Panc1 (cell line): Measurements from ENCODE around the gene APRT. TPM values are rescaled to one million over a fixed set of nuclear protein-coding genes. Genes with fewer than 3 reads are reported as not detected.

Source experiments
- ATAC-seq: fragments of 200-7000 bp; cut with Tn5 transposase; 2 replicates; pipeline ENCODE4 v1.9.1; 2020; ENCODE audit warnings: mild to moderate bottlenecking, moderate library complexity
- BruUV-seq: library from RNA; stranded (reverse); fragments of 400-500 nt; replicated peaks from 2 replicates; lab custom pipeline; 2021; lab: Mats Ljungman, UMichigan
- CTCF ChIA-PET: fragments of 300-600 bp; sonication (Branson Sonifier 250); formaldehyde crosslinking; loops from one replicate; lab custom pipeline; 2022; ENCODE audit warnings: antibody characterized with exemption; lab: Charles Lee
- POLR2A ChIA-PET: fragments of 300-600 bp; sonication (Branson Sonifier 250); formaldehyde crosslinking; loops from one replicate; lab custom pipeline; 2022; ENCODE audit warnings: antibody characterized with exemption; lab: Charles Lee
- DNase-seq: peaks from one replicate; pipeline ENCODE4 v3.0.0-alpha.2; 2010; ENCODE audit warnings: low read depth, low spot score
- H3K27ac ChIP-seq: 2 replicates; pipeline ENCODE4 v1.5.1; 2011; ENCODE audit warnings: mild to moderate bottlenecking, low read length, inconsistent platforms
- H3K27me3 ChIP-seq: fragments of 200-500 bp; sonication (Bioruptor generic); 2 replicates; pipeline ENCODE4 v1.6.0; 2014; ENCODE audit warnings: low read length, inconsistent platforms; ENCODE audit not compliant: control insufficient read depth, insufficient read depth
- H3K36me3 ChIP-seq: fragments of 200-500 bp; sonication (Bioruptor generic); 2 replicates; pipeline ENCODE4 v1.5.1; 2014; ENCODE audit warnings: inconsistent platforms, mild to moderate bottlenecking, low read length, moderate library complexity; ENCODE audit not compliant: control insufficient read depth, insufficient read depth
- H3K4me1 ChIP-seq: 2 replicates; pipeline ENCODE4 v1.5.1; 2011; ENCODE audit warnings: inconsistent platforms, mild to moderate bottlenecking, low read length, moderate library complexity; ENCODE audit not compliant: control insufficient read depth, insufficient read depth
- H3K4me3 ChIP-seq, 2 experiments: 2 replicates each; pipeline ENCODE4 v1.5.1; 2011 to 2012; ENCODE audit warnings: low read depth in 2 of 2, low read length in 2 of 2, mild to moderate bottlenecking in 2 of 2, inconsistent platforms in 1 of 2, moderate library complexity in 1 of 2
- H3K9me3 ChIP-seq: fragments of 200-500 bp; sonication (Bioruptor generic); 2 replicates; pipeline ENCODE4 v1.5.1; 2014; ENCODE audit warnings: low read depth, mild to moderate bottlenecking, inconsistent platforms, low read length, moderate library complexity; ENCODE audit not compliant: control insufficient read depth, insufficient read depth
- POLR2AphosphoS5 ChIP-seq: IDR thresholded peaks from 2 replicates; pipeline ENCODE4 v1.6.1; 2012; ENCODE audit warnings: mild to moderate bottlenecking, low read depth, low read length, moderate library complexity
- SIN3A ChIP-seq: IDR thresholded peaks from 2 replicates; pipeline ENCODE4 v1.6.1; 2012; ENCODE audit warnings: low read depth, mild to moderate bottlenecking, low read length, moderate library complexity, borderline replicate concordance; ENCODE audit not compliant: insufficient read depth
- TCF7L2 ChIP-seq: IDR thresholded peaks from 2 replicates; pipeline ENCODE4 v1.6.1; 2011; ENCODE audit warnings: mild to moderate bottlenecking, low read depth, low read length, inconsistent platforms
- in situ Hi-C: cut with HindIII; loops from 2 replicates; pipeline ENCODE4 v1.10.0; 2016; ENCODE audit warnings: low sequenced_read_pairs, low pct_unique_long_range_greater_than_20kb
- intact Hi-C: fragments of 100-400 bp; cut with micrococcal nuclease; formaldehyde crosslinking; loops from one replicate; pipeline ENCODE4 v1.10.0; 2022; ENCODE audit not compliant: unreplicated experiment
- total RNA-seq: library from RNA; stranded (reverse); gene quantifications from one replicate; pipeline ENCODE4 v1.2.1, GENCODE V29; 2021; ENCODE audit not compliant: unreplicated experiment
- TF ChIP-seq, protein P1 (sequence below), 2 experiments: IDR thresholded peaks; 2 replicates each; pipeline ENCODE4 v1.6.1; 2011 to 2012; ENCODE audit warnings: low read depth in 2 of 2, control low read depth in 1 of 2, low read length in 1 of 2, mild to moderate bottlenecking in 1 of 2, moderate library complexity in 1 of 2; ENCODE audit not compliant: insufficient read depth in 1 of 2
- TF ChIP-seq, protein P2 (sequence below): fragments of 450-650 bp; IDR thresholded peaks from 2 replicates; pipeline ENCODE4 v1.5.1; 2017; ENCODE audit warnings: mild to moderate bottlenecking

The APRT gene
- total RNA-seq, 1 experiment from 2014 or later = 231 TPM

DNA sequence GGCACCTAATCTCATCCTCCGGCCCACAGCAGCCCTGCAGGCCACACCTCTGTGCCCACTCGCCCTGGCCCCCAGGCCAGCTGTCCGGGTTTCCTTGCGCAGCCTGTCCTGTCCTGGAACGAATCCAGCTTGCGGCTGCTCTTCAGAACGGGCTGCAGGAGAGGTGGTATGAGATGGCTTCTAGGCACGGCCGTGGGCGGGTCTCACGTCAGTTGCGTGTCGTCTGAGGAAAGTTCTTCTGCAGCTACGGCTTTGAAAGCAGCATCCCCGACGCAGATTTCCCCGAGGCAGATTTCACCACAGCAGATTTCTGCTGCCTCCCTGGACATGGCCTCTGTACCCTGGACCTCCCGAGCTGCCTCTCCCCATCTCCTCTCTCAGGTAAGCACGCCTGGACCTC lies 26.8 kb upstream of the APRT start:
- BruUV-seq = no TSS peak
- ATAC-seq = no peak
- H3K27ac ChIP-seq = no peak overlapping the region
- DNase-seq = no peak
- TF ChIP-seq POLR2AphosphoS5 = no peak
- TF ChIP-seq, protein P1, sequence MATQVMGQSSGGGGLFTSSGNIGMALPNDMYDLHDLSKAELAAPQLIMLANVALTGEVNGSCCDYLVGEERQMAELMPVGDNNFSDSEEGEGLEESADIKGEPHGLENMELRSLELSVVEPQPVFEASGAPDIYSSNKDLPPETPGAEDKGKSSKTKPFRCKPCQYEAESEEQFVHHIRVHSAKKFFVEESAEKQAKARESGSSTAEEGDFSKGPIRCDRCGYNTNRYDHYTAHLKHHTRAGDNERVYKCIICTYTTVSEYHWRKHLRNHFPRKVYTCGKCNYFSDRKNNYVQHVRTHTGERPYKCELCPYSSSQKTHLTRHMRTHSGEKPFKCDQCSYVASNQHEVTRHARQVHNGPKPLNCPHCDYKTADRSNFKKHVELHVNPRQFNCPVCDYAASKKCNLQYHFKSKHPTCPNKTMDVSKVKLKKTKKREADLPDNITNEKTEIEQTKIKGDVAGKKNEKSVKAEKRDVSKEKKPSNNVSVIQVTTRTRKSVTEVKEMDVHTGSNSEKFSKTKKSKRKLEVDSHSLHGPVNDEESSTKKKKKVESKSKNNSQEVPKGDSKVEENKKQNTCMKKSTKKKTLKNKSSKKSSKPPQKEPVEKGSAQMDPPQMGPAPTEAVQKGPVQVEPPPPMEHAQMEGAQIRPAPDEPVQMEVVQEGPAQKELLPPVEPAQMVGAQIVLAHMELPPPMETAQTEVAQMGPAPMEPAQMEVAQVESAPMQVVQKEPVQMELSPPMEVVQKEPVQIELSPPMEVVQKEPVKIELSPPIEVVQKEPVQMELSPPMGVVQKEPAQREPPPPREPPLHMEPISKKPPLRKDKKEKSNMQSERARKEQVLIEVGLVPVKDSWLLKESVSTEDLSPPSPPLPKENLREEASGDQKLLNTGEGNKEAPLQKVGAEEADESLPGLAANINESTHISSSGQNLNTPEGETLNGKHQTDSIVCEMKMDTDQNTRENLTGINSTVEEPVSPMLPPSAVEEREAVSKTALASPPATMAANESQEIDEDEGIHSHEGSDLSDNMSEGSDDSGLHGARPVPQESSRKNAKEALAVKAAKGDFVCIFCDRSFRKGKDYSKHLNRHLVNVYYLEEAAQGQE (IDR thresholded peaks at IDR 0.05; ENCODE audit: insufficient read depth in 1 of 2, low read depth in 2 of 2, low read length in 1 of 2) = no peak
- TF ChIP-seq, protein P2, sequence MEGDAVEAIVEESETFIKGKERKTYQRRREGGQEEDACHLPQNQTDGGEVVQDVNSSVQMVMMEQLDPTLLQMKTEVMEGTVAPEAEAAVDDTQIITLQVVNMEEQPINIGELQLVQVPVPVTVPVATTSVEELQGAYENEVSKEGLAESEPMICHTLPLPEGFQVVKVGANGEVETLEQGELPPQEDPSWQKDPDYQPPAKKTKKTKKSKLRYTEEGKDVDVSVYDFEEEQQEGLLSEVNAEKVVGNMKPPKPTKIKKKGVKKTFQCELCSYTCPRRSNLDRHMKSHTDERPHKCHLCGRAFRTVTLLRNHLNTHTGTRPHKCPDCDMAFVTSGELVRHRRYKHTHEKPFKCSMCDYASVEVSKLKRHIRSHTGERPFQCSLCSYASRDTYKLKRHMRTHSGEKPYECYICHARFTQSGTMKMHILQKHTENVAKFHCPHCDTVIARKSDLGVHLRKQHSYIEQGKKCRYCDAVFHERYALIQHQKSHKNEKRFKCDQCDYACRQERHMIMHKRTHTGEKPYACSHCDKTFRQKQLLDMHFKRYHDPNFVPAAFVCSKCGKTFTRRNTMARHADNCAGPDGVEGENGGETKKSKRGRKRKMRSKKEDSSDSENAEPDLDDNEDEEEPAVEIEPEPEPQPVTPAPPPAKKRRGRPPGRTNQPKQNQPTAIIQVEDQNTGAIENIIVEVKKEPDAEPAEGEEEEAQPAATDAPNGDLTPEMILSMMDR = no peak
- no peak for TF ChIP-seq SIN3A
- TF ChIP-seq TCF7L2 = no peak
- CTCF ChIA-PET = no interaction called here
- H3K36me3 ChIP-seq = peaks cover 2% of the 10 kb centered on the region; the same call in 1 of the 2 replicates
- H3K9me3 ChIP-seq = no peaks in the 10 kb centered on the region
- in situ Hi-C loops = no loop called here
- no peaks in the 10 kb centered on the region for H3K27me3 ChIP-seq
- H3K4me1 ChIP-seq = no peaks in the 10 kb centered on the region
- no peak overlapping the region for H3K4me3 ChIP-seq
- POLR2A ChIA-PET = no interaction called here
- intact Hi-C loops = no loop called here

DNA sequence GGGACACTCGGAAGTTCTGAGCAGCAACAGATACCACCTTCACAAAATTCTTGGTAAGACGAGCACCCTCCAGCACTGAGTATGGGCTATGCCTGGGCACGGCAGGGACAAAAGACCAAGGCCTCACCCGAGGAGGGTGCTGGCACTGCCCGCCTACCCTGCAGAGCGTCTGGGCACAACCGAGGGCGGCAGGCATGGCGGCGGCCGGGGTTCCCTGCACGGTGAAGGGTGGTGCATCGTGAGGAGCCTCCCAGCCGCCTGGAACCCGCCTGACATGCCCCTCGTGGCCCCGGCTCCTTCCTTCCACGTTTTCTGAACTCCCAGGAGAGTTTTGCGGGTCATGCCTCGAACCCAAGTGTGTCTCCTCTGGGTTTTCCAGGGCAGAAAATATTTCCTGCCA lies 26.1 kb upstream of the APRT start:
- Histone ChIP-seq H3K36me3 (peaks cover 2% of the 10 kb centered on the region; the same call in 1 of the 2 replicates), H3K9me3 (no peaks in the 10 kb centered on the region), H3K4me1 (no peaks in the 10 kb centered on the region), H3K4me3 (no peak overlapping the region), H3K27ac (no peak overlapping the region), H3K27me3 (no peaks in the 10 kb centered on the region)
- DNase-seq = no peak
- BruUV-seq = no TSS peak
- ChIA-PET CTCF (no interaction called here), POLR2A (no interaction called here)
- intact Hi-C loops = no loop called here
- no peak for ATAC-seq
- TF ChIP-seq, protein P1 (IDR thresholded peaks at IDR 0.05; ENCODE audit: insufficient read depth in 1 of 2, low read depth in 2 of 2, low read length in 1 of 2) = no peak
- TF ChIP-seq POLR2AphosphoS5 = no peak
- no peak for TF ChIP-seq SIN3A
- no peak for TF ChIP-seq TCF7L2
- in situ Hi-C loops = no loop called here
